MCF 10A (cell line): ENCODE results near the gene CLCNKA. TPM values are rescaled to one million over a fixed set of nuclear protein-coding genes. Genes with fewer than 3 reads are reported as not detected.
"Not testable (repeated sequence)": the region's sequence is repeated elsewhere in the genome, so short reads cannot be mapped to it uniquely, and the experiment has no call there.

Source experiments
- BruUV-seq: library from RNA; stranded (reverse); fragments of 400-500 nt; replicated peaks from 2 replicates; lab custom pipeline; 2021; lab: Mats Ljungman, UMichigan
- CTCF ChIA-PET: fragments of 300-600 bp; sonication (Branson Sonifier 250); formaldehyde crosslinking; extraction: SDS; loops from one replicate; lab custom pipeline; 2021; ENCODE audit warnings: antibody characterized with exemption, inconsistent platforms; lab: Yijun Ruan, JAX
- POLR2A ChIA-PET: fragments of 300-600, 350-650 bp; sonication (Branson Sonifier 250); formaldehyde crosslinking; extraction: SDS; loops from one replicate; lab custom pipeline; 2020; ENCODE audit warnings: antibody characterized with exemption, inconsistent platforms; lab: Yijun Ruan, JAX
- DNase-seq: peaks from one replicate; pipeline ENCODE4 v3.0.0-alpha.2; 2018; ENCODE audit not compliant: unreplicated experiment
- H3K27ac Mint-ChIP-seq: one replicate; pipeline ENCODE4 v1.8.0; 2022; ENCODE audit warnings: mild to moderate bottlenecking, low read depth, mixed read lengths; ENCODE audit not compliant: unreplicated experiment
- H3K27me3 Mint-ChIP-seq: one replicate; pipeline ENCODE4 v1.8.0; 2022; ENCODE audit warnings: mixed read lengths; ENCODE audit not compliant: insufficient read depth, unreplicated experiment
- H3K36me3 Mint-ChIP-seq: one replicate; pipeline ENCODE4 v1.8.0; 2022; ENCODE audit warnings: mild to moderate bottlenecking, moderate library complexity, mixed read lengths; ENCODE audit not compliant: insufficient read depth, unreplicated experiment
- H3K4me1 Mint-ChIP-seq: one replicate; pipeline ENCODE4 v1.8.0; 2022; ENCODE audit warnings: mixed read lengths; ENCODE audit not compliant: insufficient read depth, unreplicated experiment
- H3K4me3 Mint-ChIP-seq: one replicate; pipeline ENCODE4 v1.8.0; 2022; ENCODE audit warnings: mild to moderate bottlenecking, moderate library complexity, mixed read lengths; ENCODE audit not compliant: unreplicated experiment
- H3K9me3 Mint-ChIP-seq: one replicate; pipeline ENCODE4 v1.8.0; 2022; ENCODE audit warnings: mixed read lengths; ENCODE audit not compliant: unreplicated experiment
- CTCF ChIP-seq: fragments of 200-600 bp; IDR thresholded peaks from one replicate; pipeline ENCODE4 v1.8.0; 2022; ENCODE audit warnings: antibody characterized with exemption, mild to moderate bottlenecking; ENCODE audit not compliant: unreplicated experiment
- intact Hi-C: fragments of 100-400 bp; cut with micrococcal nuclease; formaldehyde crosslinking; loops from 2 replicates; pipeline ENCODE4 v1.14.1; 2022
- total RNA-seq: library from RNA; stranded (reverse); gene quantifications from 2 replicates; pipeline ENCODE4 v1.2.3, GENCODE V29; 2022

Gene CLCNKA
- total RNA-seq, 1 experiment from 2014 or later, result not detected

DNA sequence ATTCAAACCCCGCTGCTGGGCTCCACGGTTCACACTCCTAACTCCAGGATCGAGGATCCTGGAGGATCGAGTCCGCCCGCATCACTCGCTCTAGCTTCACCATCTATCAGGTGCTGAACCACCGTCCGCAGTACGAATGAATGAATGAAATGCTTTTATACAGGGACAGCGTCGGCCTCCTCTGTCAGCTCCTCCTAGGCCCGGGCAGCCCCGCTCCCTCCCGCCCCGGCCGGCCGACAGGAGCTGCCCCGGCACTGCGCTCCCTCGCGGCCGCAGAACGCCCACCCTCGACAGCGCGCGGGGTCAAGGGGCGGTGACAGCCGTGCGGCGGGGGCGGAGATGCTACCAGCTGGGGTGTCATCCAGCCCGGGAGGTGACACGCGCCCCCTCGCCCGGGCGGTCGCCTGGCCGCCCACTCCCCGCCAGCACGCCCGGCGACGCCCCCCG, 46.5 kb upstream of the CLCNKA start:
- Mint-ChIP-seq H3K27me3 (no peaks in the 10 kb centered on the region), H3K36me3 (peaks cover 29% of the 10 kb centered on the region), H3K4me3 (peak overlapping the region; percentile 77), H3K4me1 (peaks cover 15% of the 10 kb centered on the region), H3K27ac (peak overlapping the region; percentile 67), H3K9me3 (no peaks in the 10 kb centered on the region)
- ChIA-PET POLR2A (interaction anchor here (0.7 to 2.5 kb wide), 18 partner anchors 9 to 176 kb away, joined by 3 to 15 read pairs (median 6); partner anchors contain the start of gene SPEN), CTCF (interaction anchor here (0.6 to 1.3 kb wide), 2 partner anchors 32 to 1334 kb away, joined by 3 to 7 read pairs; no protein-coding TSS in a partner anchor)
- intact Hi-C loops, result no loop called here
- BruUV-seq, result no TSS peak
- no peak for TF ChIP-seq CTCF
- peak; percentile 35 for DNase-seq

- Mint-ChIP-seq H3K27ac (peak within 1 kb of the TSS; percentile 67), H3K36me3 (peaks cover 24% of the 10 kb centered on the region), H3K4me3 (peak within 1 kb of the TSS; percentile 77), H3K9me3 (no peaks in the 10 kb centered on the region), H3K27me3 (no peaks in the 10 kb centered on the region), H3K4me1 (peaks cover 15% of the 10 kb centered on the region)
- intact Hi-C loops, result no loop called here
- DNase-seq, result peak; percentile 91
- POLR2A ChIA-PET, result interaction anchor here (0.6 to 2.5 kb wide), 22 partner anchors 10 to 197 kb away, joined by 3 to 15 read pairs (median 4); partner anchors contain the start of gene SPEN
- TF ChIP-seq CTCF, result no peak
- BruUV-seq, result no TSS peak
- CTCF ChIA-PET, result interaction anchor here (0.9 to 1.3 kb wide), 3 partner anchors 31 to 188 kb away, joined by 3 to 7 read pairs (median 6); no protein-coding TSS in a partner anchor
These were observed 45.8 kb upstream of the CLCNKA start, which contains the start of gene ZBTB17 for GRCh38 chr1:15975805-15976680. TSS of gene ZBTB17 (minus strand) at chr1:15976101. CDS start at chr1:15948495, 27,606 bp downstream.

GRCh38 chr1:15977947-15978346, 43.9 kb upstream of the CLCNKA start:
- peaks cover 15% of the 10 kb centered on the region for H3K4me1 Mint-ChIP-seq
- H3K4me3 Mint-ChIP-seq, DNase-seq, H3K27ac Mint-ChIP-seq, CTCF ChIA-PET, H3K9me3 Mint-ChIP-seq, intact Hi-C loops, H3K27me3 Mint-ChIP-seq, BruUV-seq: not testable (repeated sequence)
- peaks cover 16% of the 10 kb centered on the region for H3K36me3 Mint-ChIP-seq
- POLR2A ChIA-PET, result interaction anchor here (0.6 kb wide), 1 partner anchor 81 kb away, joined by 3 read pairs; no protein-coding TSS in a partner anchor

DNA sequence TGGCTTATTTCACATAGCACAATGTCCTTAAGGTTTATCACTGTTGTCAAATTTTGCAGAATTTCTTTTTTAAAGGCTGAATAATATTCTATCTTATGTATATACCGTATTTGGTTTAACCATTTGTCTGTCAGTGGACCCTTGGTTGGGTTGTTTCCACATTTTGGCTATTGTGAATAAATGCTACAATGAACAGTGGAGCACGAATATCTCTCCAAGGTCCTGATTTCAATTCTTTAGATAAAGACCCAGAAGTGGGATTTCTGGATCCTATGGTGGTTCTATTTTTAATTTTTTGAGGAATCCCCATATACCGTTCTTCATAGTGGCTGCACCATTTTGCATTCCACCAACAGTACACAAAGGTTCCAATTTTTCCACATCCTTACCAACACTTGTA, 40.2 kb upstream of the CLCNKA start:
- no peak for TF ChIP-seq CTCF
- no TSS peak for BruUV-seq
- H3K36me3 Mint-ChIP-seq, result peaks cover 2% of the 10 kb centered on the region
- H3K4me3 Mint-ChIP-seq, result no peak overlapping the region
- intact Hi-C loops, result no loop called here
- no peak overlapping the region for H3K27ac Mint-ChIP-seq
- POLR2A ChIA-PET, result no interaction called here
- no peaks in the 10 kb centered on the region for H3K9me3 Mint-ChIP-seq
- CTCF ChIA-PET, result no interaction called here
- no peaks in the 10 kb centered on the region for H3K27me3 Mint-ChIP-seq
- no peak for DNase-seq
- H3K4me1 Mint-ChIP-seq, result peaks cover 8% of the 10 kb centered on the region
